PC-3 (cell line): ENCODE results near the gene NT5DC3. TPM values are rescaled to one million over a fixed set of nuclear protein-coding genes. Genes with fewer than 3 reads are reported as not detected.

Experiments used
- ATAC-seq: fragments of 200-7000 bp; cut with Tn5 transposase; 2 replicates; pipeline ENCODE4 v1.9.1; 2020; ENCODE audit warnings: mild to moderate bottlenecking, moderate library complexity
- BruUV-seq: library from RNA; stranded (reverse); fragments of 400-500 nt; replicated peaks from 2 replicates; lab custom pipeline; 2021; lab: Mats Ljungman, UMichigan
- CTCF ChIA-PET: fragments of 300-600 bp; sonication (Branson Sonifier 250); formaldehyde crosslinking; loops from one replicate; lab custom pipeline; 2022; ENCODE audit warnings: antibody characterized with exemption; lab: Charles Lee
- POLR2A ChIA-PET: fragments of 300-600 bp; sonication (Branson Sonifier 250); formaldehyde crosslinking; loops from one replicate; lab custom pipeline; 2022; ENCODE audit warnings: antibody characterized with exemption; ENCODE audit not compliant: unreplicated experiment; lab: Charles Lee
- DNase-seq: peaks from one replicate; pipeline ENCODE4 v3.0.0-alpha.2; 2015
- H2AFZ ChIP-seq: fragments of 300-600 bp; sonication (generic); 2 replicates; pipeline ENCODE4 v1.6.0; 2016; ENCODE audit warnings: antibody characterized with exemption, low read length
- H3F3A ChIP-seq: fragments of 300-600 bp; sonication (generic); one replicate; pipeline ENCODE4 v1.6.0; 2017; ENCODE audit warnings: antibody characterized with exemption, low read length, control low read depth, mild to moderate bottlenecking; ENCODE audit not compliant: unreplicated experiment
- H3K27ac ChIP-seq: fragments of 300-600 bp; sonication (generic); 2 replicates; pipeline ENCODE4 v1.5.1; 2016; ENCODE audit warnings: mild to moderate bottlenecking, low read length
- H3K27me3 ChIP-seq: fragments of 300-600 bp; sonication (generic); 2 replicates; pipeline ENCODE4 v1.6.1; 2016; ENCODE audit warnings: low read length, mixed read lengths
- H3K36me3 ChIP-seq: fragments of 300-600 bp; sonication (generic); 2 replicates; pipeline ENCODE4 v1.6.1; 2016; ENCODE audit warnings: low read depth, mixed run types, low read length, mixed read lengths
- H3K4me1 ChIP-seq: fragments of 300-600 bp; sonication (generic); 2 replicates; pipeline ENCODE4 v1.5.1; 2016; ENCODE audit warnings: low read length; ENCODE audit not compliant: insufficient read depth
- H3K4me2 ChIP-seq: fragments of 300-600 bp; sonication (generic); 2 replicates; pipeline ENCODE4 v1.6.0; 2016; ENCODE audit warnings: low read length
- H3K4me3 ChIP-seq: fragments of 300-600 bp; sonication (generic); 2 replicates; pipeline ENCODE4 v1.5.1; 2016; ENCODE audit warnings: mild to moderate bottlenecking, low read length, mixed read lengths
- H3K79me2 ChIP-seq: fragments of 300-600 bp; sonication (generic); 2 replicates; pipeline ENCODE4 v1.6.1; 2017; ENCODE audit warnings: low read length, mixed read lengths
- H3K9ac ChIP-seq: fragments of 300-600 bp; sonication (generic); 2 replicates; pipeline ENCODE4 v1.6.0; 2016; ENCODE audit warnings: mild to moderate bottlenecking, low read length
- H3K9me2 ChIP-seq: fragments of 300-600 bp; sonication (generic); replicated peaks from 2 replicates; pipeline ENCODE4 v1.6.1; 2016; ENCODE audit warnings: mixed run types, low read length, mixed read lengths
- H3K9me3 ChIP-seq: fragments of 300-600 bp; sonication (generic); 2 replicates; pipeline ENCODE4 v1.6.1; 2016; ENCODE audit warnings: low read length, mixed read lengths
- H4K20me1 ChIP-seq: fragments of 300-600 bp; sonication (generic); 2 replicates; pipeline ENCODE4 v1.6.1; 2016; ENCODE audit warnings: low read length, mixed read lengths
- EZH2 ChIP-seq: fragments of 300-600 bp; sonication (generic); IDR thresholded peaks from one replicate; pipeline ENCODE4 v1.6.1; 2017; ENCODE audit warnings: antibody characterized with exemption, mild to moderate bottlenecking, low read length; ENCODE audit not compliant: unreplicated experiment
- EZH2phosphoT487 ChIP-seq: fragments of 300-600 bp; sonication (generic); IDR thresholded peaks from 2 replicates; pipeline ENCODE4 v1.6.1; 2018; ENCODE audit warnings: mild to moderate bottlenecking, antibody characterized with exemption, low read length, borderline replicate concordance
- intact Hi-C: fragments of 100-400 bp; cut with micrococcal nuclease; formaldehyde crosslinking; loops from 2 replicates; pipeline ENCODE4 v1.9.0; 2023
- total RNA-seq: library from RNA; depleted of rRNA; stranded (reverse); fragments of >200 nt; gene quantifications from 2 replicates; pipeline ENCODE4 v1.2.3, GENCODE V29; 2014
- TF ChIP-seq, protein P1 (sequence below): fragments of 300-600 bp; sonication (generic); conservative IDR thresholded peaks from 2 replicates; pipeline ENCODE4 v1.5.1; 2017; ENCODE audit warnings: antibody characterized with exemption, low read depth, mild to moderate bottlenecking, low read length

NT5DC3 gene
- total RNA-seq, 1 experiment from 2014 or later: 15.7 TPM

DNA sequence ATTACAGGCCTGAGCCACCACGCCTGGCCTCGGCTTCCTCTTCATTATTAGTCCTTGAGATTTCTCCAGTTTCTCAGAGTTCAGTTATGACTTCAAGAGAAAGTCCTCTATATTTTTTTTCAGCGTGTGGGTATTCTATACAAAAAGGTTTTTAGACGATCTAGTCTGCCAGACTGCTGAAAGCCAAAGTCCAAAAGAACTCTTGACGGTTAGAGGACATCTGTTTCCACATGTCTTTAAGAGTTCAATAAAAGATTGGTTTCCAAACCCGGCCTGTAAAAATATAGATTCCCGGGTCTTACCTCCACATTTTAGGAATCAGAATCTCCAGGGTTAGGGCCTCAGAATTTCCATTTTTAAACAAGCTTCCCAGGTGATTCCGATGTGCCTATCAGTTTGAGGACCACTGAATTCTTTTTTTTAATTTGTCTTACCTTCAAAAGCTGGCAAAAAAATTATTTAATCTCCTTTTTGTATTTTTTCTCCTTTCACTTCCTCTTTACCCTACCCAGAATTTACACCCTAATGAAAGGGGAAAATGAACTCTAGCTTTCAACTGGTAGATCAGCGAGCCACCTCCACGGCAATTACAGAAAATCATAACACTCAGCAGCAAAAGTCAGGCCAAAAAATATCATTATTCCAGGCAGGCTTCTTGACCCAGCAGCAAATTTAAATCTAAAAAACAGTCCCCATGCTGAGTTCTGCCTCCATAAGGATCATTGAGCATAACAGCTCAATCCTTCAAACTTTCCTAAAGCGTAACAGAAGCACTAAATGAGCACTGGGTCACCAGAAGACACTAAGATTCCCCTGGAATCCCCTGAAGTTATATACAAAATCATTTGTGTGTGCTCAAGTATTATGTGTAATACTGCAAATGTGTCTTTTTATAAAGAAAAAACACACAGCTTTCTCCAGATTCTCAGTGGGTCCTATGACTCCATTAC is 8.7 kb downstream of the NT5DC3 start:
- BruUV-seq: no TSS peak
- H3K36me3 ChIP-seq: peaks cover 2% of the 10 kb centered on the region; the same call in 1 of the 2 replicates
- ATAC-seq (no peak), DNase-seq (no peak)
- no peaks in the 10 kb centered on the region for H3K9me2 ChIP-seq
- H3K4me3 ChIP-seq: no peak overlapping the region
- intact Hi-C loops: no loop called here
- TF ChIP-seq EZH2 (no peak), EZH2phosphoT487 (no peak)
- TF ChIP-seq, protein P1, sequence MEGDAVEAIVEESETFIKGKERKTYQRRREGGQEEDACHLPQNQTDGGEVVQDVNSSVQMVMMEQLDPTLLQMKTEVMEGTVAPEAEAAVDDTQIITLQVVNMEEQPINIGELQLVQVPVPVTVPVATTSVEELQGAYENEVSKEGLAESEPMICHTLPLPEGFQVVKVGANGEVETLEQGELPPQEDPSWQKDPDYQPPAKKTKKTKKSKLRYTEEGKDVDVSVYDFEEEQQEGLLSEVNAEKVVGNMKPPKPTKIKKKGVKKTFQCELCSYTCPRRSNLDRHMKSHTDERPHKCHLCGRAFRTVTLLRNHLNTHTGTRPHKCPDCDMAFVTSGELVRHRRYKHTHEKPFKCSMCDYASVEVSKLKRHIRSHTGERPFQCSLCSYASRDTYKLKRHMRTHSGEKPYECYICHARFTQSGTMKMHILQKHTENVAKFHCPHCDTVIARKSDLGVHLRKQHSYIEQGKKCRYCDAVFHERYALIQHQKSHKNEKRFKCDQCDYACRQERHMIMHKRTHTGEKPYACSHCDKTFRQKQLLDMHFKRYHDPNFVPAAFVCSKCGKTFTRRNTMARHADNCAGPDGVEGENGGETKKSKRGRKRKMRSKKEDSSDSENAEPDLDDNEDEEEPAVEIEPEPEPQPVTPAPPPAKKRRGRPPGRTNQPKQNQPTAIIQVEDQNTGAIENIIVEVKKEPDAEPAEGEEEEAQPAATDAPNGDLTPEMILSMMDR: no peak
- H3K4me2 ChIP-seq: no peak overlapping the region
- peaks cover 15% of the 10 kb centered on the region; the same call in 1 of the 2 replicates for H4K20me1 ChIP-seq
- H3K9ac ChIP-seq: no peak overlapping the region
- no peaks in the 10 kb centered on the region for H3F3A ChIP-seq
- ChIA-PET CTCF (no interaction called here), POLR2A (no interaction called here)
- no peaks in the 10 kb centered on the region for H3K27me3 ChIP-seq
- H2AFZ ChIP-seq: no peak overlapping the region
- no peaks in the 10 kb centered on the region for H3K9me3 ChIP-seq
- peaks cover 12% of the 10 kb centered on the region; the same call in 1 of the 2 replicates for H3K4me1 ChIP-seq
- peaks cover 100% of the 10 kb centered on the region for H3K79me2 ChIP-seq
- no peak overlapping the region for H3K27ac ChIP-seq

GRCh38 chr12:103830730-103831320 is 10.2 kb downstream of the NT5DC3 start:
- peaks cover 23% of the 10 kb centered on the region; the same call in 1 of the 2 replicates for H4K20me1 ChIP-seq
- DNase-seq (no peak), ATAC-seq (no peak)
- H3K27ac ChIP-seq: no peak overlapping the region
- intact Hi-C loops: no loop called here
- no peak overlapping the region for H3K4me2 ChIP-seq
- no peak overlapping the region for H3K4me3 ChIP-seq
- no peaks in the 10 kb centered on the region; the same call in 1 of the 2 replicates for H3K36me3 ChIP-seq
- no peak overlapping the region for H3K9ac ChIP-seq
- no peaks in the 10 kb centered on the region for H3F3A ChIP-seq
- H3K4me1 ChIP-seq: peaks cover 12% of the 10 kb centered on the region; the same call in 1 of the 2 replicates
- TF ChIP-seq EZH2: no peak
- TF ChIP-seq, protein P1: no peak
- TF ChIP-seq EZH2phosphoT487: no peak
- H3K79me2 ChIP-seq: peaks cover 99% of the 10 kb centered on the region
- no peaks in the 10 kb centered on the region for H3K9me2 ChIP-seq
- no peak overlapping the region for H2AFZ ChIP-seq
- POLR2A ChIA-PET: no interaction called here
- no TSS peak for BruUV-seq
- no peaks in the 10 kb centered on the region for H3K9me3 ChIP-seq
- CTCF ChIA-PET: no interaction called here
- H3K27me3 ChIP-seq: no peaks in the 10 kb centered on the region
